ENCODE measurements around the gene ZNF684.
"Not testable (repeated sequence)": the region's sequence is repeated elsewhere in the genome, so short reads cannot be mapped to it uniquely, and the experiment has no call there.

ZNF684 gene

DNA sequence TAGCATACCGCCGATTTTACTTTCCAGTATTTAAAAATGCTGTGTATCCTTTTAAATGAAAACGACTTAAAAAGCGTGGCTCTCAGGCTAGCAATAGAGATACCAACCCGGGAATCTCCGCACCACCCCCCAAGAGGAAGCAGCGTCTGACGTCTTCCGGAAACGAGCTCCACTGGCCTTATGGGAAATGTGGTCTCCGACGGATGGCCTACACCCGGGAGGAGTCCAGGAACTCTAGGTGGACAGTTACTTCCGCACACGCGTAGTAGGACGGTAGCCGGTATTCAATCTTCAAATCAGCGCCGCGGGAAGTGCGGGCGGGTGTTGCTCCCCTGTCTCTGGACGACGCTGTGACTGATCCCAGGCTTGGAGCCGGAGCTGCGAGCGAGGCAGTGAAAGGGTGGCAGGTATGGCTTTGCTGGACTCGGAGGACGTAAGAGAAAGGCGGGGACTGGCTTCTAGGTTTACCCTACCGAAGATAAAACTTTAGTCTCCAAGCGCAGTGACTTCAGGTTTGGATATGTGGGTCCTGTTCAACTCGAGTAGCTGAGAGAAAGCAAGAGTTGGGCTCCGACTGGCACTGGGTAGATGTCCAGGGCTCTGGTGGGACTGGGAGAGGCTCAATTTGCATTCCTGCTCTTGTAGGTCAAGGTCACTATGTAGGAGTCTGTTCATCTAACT lies at the start of gene ZNF684:
ZNF684 (plus strand) TSS at position 257 of the 681 bp plus-strand sequence. CDS start 1,530 bp downstream, outside the sequence.
- peak; percentile 83 to 86 for DNase-seq

- no peak for DNase-seq
These were observed 36.0 kb upstream of the ZNF684 start for GRCh38 chr1:40495315-40495903.

DNA sequence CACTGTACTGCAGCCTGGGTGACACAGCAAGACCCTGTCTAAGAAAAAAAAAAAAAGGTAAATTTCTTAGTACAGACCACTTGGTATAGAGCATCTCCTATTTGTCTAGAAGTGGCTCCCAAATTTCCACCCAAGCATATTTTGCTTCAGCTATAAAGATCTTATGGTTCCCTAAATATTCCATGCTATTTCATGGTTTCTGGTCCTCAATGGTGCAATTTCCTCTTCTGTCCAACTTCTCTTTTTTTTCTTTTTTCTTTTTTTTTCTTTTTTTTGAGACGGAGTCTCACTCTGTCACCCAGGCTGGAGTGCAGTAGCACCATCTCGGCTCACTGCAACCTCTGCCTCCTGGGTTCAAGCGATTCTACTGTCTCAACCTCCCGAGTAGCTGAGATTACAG lies 28.8 kb upstream of the ZNF684 start:
- DNase-seq: not testable (repeated sequence)

DNA sequence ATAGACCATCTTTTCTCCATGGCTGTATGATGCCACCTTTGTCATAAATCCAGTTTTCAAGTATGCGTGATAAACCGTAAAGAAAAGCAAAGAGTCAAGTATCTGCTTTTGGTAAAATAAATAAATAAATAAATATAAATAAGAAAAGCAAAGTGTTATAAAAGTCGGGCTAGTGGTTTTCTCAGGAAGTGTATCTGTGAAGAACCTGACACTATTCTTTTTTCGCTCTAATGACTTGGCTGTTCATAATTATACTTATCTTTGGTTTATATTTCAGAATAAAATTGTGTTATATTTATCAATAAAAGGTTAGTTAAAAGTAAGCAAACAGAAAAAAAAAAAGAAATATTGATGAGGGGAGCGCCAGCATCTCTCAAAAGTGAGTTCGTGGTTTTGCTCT lies 23.5 kb upstream of the ZNF684 start:
- DNase-seq: no peak

DNA sequence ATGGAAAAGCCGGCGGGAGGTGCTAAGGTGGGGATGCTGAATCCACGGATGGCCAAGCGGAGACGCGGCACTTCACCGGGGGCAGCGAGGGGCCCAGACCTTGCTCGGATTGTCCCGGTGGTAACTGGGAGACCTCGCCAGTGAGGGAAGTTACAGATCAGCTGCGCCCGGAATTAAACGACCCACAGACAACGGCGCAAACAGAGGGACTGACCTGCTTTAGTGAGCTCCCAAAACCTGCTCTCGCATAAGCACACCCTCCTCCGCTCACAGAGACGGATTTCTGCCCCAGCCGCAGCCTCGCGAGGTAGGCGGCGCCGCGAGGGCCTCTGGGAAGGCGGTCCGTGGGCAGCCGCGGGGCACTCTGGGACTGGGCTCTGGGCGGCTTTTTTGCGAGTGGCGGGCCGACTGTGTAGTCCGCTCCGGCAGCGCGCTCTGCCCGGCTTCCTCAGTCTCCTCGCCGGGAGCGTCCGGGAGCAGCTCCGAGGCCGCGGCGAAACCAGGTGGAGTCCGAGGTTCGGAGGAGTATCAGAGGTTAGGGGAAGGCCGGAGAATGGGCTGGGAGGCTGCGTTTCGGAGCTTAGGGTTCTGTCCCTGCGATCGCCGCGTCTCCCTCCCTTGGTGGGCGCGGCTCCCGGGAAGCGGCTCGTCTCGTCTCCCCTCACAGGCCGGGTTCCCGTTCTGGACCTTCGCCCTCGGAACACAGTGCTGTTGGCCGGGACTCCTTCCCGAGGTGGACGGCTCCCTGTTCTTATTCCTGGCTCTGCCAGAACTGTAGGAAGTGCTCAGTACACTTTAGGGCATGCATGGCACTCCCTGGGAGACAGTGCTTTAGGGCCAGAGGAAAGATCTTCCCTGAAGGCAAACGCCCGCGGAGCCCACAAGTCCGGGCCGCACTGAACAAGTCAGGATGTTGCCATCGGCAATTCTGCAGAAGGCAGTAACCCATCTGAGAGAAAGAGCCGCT lies 22.8 kb upstream of the ZNF684 start, which contains the start of gene EXO5:
EXO5 (plus strand) TSS at position 393 of the 967 bp plus-strand sequence. CDS start 5,778 bp downstream, outside the sequence.
- DNase-seq: peak; percentile 89 to 92

DNA sequence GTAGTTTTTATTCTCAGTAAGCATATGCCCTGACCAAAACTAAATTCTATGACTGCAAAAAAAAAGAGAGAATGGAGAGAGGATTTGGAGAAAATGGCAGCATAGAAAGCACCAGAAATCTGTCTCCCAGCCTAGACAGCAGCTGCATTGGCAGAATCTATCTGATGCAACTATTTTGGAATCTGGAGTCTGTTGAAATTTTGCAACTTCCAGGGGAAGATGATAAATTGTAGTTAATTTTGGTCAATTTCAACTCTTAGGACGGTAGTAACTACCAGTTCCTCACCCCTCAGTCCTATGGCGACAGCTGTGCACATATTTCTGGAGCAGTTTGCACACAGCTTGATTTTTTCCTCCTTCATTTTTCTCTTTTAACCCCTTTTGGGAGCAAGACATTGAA lies 11.9 kb upstream of the ZNF684 start:
- no peak for DNase-seq

DNA sequence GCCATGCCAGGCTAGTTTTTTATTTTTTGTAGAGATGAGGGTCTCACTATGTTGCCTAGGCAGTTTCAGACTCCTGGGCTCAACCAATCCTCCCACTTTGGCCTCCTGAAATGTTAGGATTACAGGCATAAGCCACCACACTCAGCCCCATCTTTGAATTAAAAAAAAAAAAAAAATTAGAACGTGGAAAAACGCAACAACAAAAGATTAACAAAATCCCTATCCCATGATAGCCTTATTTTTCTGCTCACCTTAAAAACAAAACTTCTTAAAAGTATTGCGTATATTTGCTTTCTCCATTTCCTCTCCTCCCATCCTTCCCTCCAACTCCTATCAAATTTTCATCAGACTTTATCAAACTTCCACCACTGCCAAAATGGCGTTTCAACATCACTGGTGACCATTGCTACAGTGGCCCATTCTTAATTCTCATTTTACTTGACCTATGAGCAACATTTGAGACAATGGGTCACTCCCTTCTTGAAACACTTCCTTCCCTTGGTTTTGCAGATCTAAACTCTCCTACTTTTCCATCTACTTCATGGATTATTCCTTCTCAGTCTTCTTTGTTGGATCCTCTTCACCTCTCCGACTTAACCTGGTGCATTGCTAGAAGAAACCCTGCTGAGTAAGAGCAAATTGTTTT lies 579 bp upstream of the ZNF684 start:
- DNase-seq: no peak

- no peak for DNase-seq
These were observed 589 bp downstream of the ZNF684 start for GRCh38 chr1:40532062-40532389.

- peak in 1 of 2 experiments; percentile 28 for DNase-seq
These were observed 1.5 kb downstream of the ZNF684 start for GRCh38 chr1:40532844-40533424.

- no peak for DNase-seq
These were observed 3.2 kb downstream of the ZNF684 start for GRCh38 chr1:40534589-40534988.

DNA sequence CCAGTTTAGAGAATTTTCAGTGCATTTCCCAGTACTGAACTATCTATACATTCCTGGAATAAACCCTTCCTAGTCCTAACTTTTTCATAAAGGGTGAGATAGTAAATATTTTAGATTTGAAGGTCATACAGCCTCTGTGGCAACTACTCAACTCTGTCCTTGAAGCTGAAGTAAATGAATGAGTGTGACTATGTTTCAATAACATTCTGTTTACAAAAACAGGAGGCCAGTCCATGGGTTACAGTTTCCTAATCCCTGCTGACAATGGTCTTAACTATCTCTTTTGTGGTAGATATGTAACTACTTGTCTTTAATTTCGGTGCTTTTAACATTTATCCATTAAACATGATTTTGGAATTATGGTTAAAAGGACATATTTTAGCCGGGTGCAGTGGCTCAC lies 4.3 kb downstream of the ZNF684 start:
- DNase-seq: no peak

DNA sequence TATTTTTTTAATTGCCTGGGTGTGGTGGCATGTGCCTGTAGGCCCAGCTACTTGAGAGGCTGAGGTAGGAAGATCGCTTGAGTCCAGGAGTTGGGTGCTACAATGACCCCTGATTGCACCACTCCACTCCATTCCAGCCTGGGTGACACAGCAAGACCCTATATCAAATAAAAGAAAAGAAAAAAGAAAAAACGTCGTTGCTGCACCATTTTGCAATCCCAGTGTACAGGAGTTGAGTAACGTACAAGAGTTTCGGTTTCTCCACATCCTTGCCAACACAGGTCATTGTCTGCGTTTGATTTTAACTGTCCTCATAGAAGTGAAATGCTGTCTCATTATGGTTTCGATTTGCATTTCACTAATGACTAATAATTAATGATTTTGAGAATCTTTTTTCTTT lies 7.9 kb downstream of the ZNF684 start:
- DNase-seq: no peak

DNA sequence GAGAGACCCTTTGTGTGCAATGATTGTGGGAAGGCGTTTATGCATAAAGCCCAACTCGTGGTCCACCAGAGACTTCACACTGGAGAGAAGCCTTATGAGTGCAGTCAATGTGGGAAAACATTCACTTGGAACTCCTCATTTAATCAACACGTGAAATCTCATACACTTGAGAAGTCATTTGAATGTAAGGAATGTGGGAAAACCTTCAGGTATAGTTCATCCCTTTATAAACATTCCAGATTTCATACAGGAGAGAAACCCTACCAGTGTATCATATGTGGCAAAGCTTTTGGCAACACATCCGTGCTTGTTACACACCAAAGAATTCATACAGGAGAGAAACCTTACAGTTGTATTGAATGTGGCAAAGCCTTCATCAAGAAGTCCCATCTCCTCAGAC lies 15.5 kb downstream of the ZNF684 start:
- DNase-seq: no peak

- no peak for DNase-seq
These were observed 21.6 kb downstream of the ZNF684 start for GRCh38 chr1:40553017-40553416.

DNA sequence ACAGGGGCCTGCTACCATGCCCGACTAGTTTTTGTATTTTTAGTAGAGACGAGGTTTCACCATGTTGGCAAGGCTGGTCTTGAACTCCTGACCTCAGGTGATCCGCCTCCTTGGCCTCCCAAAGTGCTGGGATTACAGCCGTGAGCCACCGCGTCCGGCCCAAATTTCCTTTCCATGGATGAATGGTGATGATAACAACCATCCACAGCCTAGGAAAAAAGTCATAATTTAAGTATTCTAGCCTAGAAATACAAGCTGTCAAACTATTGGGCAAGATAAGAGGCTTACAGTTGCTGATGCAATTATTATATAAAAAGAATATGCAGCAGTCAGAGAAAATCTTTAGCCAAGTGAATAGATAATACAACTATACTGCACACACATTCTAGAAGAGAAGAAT lies 23.4 kb downstream of the ZNF684 start:
- not testable (repeated sequence) for DNase-seq

DNA sequence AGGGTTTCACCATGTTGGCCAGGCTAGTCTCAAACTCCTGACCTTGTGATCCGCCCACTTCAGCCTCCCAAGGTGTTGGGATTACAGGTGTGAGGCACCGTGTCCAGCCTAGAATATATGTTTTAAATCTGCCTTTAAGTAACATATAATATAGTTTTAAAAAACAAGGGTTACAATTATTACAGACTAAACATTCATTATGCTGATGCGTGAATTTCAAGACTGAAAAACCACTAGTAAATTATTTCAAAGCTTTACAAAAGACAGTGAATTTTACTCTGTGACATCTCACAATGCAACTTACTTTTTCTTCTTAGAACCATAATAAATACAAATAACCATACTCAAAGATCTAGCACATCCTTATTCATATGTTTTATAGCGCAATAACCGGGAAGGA lies 24.7 kb downstream of the ZNF684 start:
- DNase-seq: no peak

- DNase-seq: not testable (repeated sequence)
These were observed 26.8 kb downstream of the ZNF684 start for GRCh38 chr1:40558241-40558640.

DNA sequence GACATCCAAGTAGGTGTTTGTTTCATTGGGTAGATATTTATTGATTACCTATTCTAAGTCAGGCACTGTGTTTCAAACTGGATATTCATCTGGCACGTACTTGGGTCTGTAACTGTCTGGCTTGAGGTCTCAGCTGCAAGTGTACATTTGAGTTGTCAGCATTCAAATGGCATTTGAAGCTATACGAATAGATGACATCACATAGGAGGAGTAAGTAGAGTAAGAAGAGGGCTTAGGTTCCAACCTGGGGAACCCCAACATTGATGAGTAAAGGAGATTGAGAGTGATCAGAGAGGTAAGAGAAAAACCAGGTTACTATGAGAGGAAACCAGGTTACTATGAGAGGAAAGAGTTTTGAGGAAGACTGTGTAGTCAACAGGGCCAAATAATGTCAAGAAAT lies 30.7 kb downstream of the ZNF684 start:
- no peak for DNase-seq

DNA sequence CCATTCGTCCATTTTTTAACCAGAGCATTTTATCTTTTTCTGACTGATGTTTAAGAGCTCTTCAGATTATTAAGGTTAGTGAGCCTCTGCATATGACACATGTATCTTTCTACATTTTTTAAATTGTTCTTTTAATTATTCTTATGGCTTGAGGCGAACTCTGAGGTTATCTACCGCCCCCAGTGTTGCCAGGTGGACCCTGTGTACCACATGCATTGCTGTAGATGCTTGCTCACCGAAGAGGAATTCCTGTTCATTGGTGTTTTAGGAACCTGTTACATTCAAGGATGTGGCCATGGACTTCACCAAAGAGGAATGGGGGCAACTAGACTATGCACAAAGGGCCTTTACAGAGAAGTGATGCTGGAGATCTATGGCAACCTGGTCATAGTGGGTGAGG lies 31.8 kb downstream of the ZNF684 start:
- no peak for DNase-seq

GRCh38 chr1:40564506-40564905 lies 33.1 kb downstream of the ZNF684 start:
- DNase-seq: no peak

DNA sequence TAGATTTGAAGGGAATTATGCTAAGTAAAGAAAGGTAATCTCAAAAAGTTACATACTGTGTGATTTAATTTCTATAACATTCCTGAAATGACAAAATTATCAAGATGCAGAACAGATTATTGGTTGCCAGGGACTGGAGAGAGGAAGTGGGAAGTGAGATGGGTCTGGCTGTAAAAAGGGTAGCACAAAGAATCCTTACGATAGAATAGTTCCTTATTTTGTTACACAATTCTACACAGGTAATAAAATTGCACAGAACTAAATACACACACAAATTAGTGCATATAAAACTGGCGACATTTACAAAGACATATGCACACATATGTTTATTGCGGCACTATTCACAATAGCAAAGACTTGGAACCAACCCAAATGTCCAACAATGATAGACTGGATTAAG lies 33.5 kb downstream of the ZNF684 start:
- DNase-seq: no peak

DNA sequence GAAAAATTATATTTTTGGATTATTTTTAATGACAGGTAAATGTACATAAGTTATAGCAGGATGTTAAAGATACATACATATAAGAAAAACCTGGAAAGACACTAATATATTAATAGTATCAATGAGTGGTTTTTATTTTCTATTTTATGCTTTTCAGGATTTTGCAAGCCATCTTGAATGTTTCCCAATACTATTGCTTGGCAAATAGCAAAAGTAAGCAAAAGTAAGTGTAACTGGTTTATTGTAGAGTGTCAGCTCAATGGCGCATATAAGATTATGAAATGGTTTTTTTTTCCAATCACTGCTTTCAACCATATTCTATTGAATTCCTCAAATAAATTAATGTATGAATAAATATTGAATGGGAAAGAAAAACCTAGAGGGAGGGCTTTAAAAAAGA lies 36.4 kb downstream of the ZNF684 start:
- no peak for DNase-seq

- not testable (repeated sequence) for DNase-seq
These were observed 43.4 kb downstream of the ZNF684 start for GRCh38 chr1:40574805-40575204.

Measured in activated T-cell treated with anti-CD3 and anti-CD28 coated beads, Interleukin-2, amount 50 U/mL, for 48 hours (primary cell).